ENCODE results near the gene ERICH6B.
"Not testable (repeated sequence)": the region's sequence is repeated elsewhere in the genome, so short reads cannot be mapped to it uniquely, and the experiment has no call there.

Gene ERICH6B

GRCh38 chr13:45615501-45616101 lies at the start of gene ERICH6B:
ERICH6B (minus strand) TSS chr13:45615739; CDS start chr13:45597005, 18,734 bp downstream.
- no peak for FAIRE-seq
- no peak for DNase-seq (ENCODE audit: low spot score)

- not testable (repeated sequence) for FAIRE-seq; DNase-seq (ENCODE audit: low spot score)
Observed at GRCh38 chr13:45662903-45663302, 47.4 kb upstream of the ERICH6B start.

GRCh38 chr13:45662162-45662561 lies 46.6 kb upstream of the ERICH6B start:
- DNase-seq (ENCODE audit: low spot score) = no peak
- FAIRE-seq = no peak

GRCh38 chr13:45660458-45660857 lies 44.9 kb upstream of the ERICH6B start:
- DNase-seq (ENCODE audit: low spot score); FAIRE-seq: not testable (repeated sequence)

- FAIRE-seq (no peak), DNase-seq (ENCODE audit: low spot score) (no peak)
Observed at GRCh38 chr13:45659536-45659935, 44.0 kb upstream of the ERICH6B start.

GRCh38 chr13:45658586-45659235 lies 43.2 kb upstream of the ERICH6B start:
- DNase-seq (ENCODE audit: low spot score) (no peak), FAIRE-seq (no peak)

- FAIRE-seq (no peak), DNase-seq (ENCODE audit: low spot score) (no peak)
Observed at GRCh38 chr13:45654633-45655349, 39.3 kb upstream of the ERICH6B start.

- not testable (repeated sequence) for FAIRE-seq; DNase-seq (ENCODE audit: low spot score)
Observed at GRCh38 chr13:45645263-45645662, 29.7 kb upstream of the ERICH6B start.

- not testable (repeated sequence) for FAIRE-seq; DNase-seq (ENCODE audit: low spot score)
Observed at GRCh38 chr13:45642159-45642558, 26.6 kb upstream of the ERICH6B start.

GRCh38 chr13:45635291-45635690 lies 19.8 kb upstream of the ERICH6B start:
- not testable (repeated sequence) for DNase-seq (ENCODE audit: low spot score); FAIRE-seq

- DNase-seq (ENCODE audit: low spot score) (no peak), FAIRE-seq (no peak)
Observed at GRCh38 chr13:45630791-45631190, 15.3 kb upstream of the ERICH6B start.

GRCh38 chr13:45629940-45630339 lies 14.4 kb upstream of the ERICH6B start:
- FAIRE-seq = no peak
- DNase-seq (ENCODE audit: low spot score) = no peak

- DNase-seq (ENCODE audit: low spot score) (no peak), FAIRE-seq (no peak)
Observed at GRCh38 chr13:45628094-45628493, 12.6 kb upstream of the ERICH6B start.

- DNase-seq (ENCODE audit: low spot score) (no peak), FAIRE-seq (no peak)
Observed at GRCh38 chr13:45627656-45628055, 12.1 kb upstream of the ERICH6B start.

GRCh38 chr13:45626731-45627374 lies 11.3 kb upstream of the ERICH6B start:
- FAIRE-seq = no peak
- DNase-seq (ENCODE audit: low spot score) = no peak

GRCh38 chr13:45623516-45624090 lies 8.1 kb upstream of the ERICH6B start:
- DNase-seq (ENCODE audit: low spot score) (no peak), FAIRE-seq (no peak)

GRCh38 chr13:45621950-45622349 lies 6.4 kb upstream of the ERICH6B start:
- no peak for FAIRE-seq

GRCh38 chr13:45607931-45608330 lies 7.6 kb downstream of the ERICH6B start:
- FAIRE-seq (no peak), DNase-seq (ENCODE audit: low spot score) (no peak)

More at GRCh38 chr13:45621950-45622349, 6.4 kb upstream of the ERICH6B start:
- no peak for DNase-seq (ENCODE audit: low spot score)

GRCh38 chr13:45604892-45605291 lies 10.6 kb downstream of the ERICH6B start:
- DNase-seq (ENCODE audit: low spot score) = no peak
- no peak for FAIRE-seq

- no peak for DNase-seq (ENCODE audit: low spot score)
Observed at GRCh38 chr13:45603338-45603737, 12.2 kb downstream of the ERICH6B start.

More at GRCh38 chr13:45603338-45603737, 12.2 kb downstream of the ERICH6B start:
- no peak for FAIRE-seq

All from RCC 7860 (cell line).